Limb (tissue), 2 donors: ENCODE data around the gene ZDHHC17.
A peak's percentile ranks its signal among the peaks of the same experiment; 100 is the strongest.

ENCODE experiments used
- DNase-seq, 2 donors: peaks; one replicate each; pipeline ENCODE4 v3.0.0-alpha.2; 2016; ENCODE audit errors: extremely low spot score in 2 of 2

ZDHHC17 gene

DNA sequence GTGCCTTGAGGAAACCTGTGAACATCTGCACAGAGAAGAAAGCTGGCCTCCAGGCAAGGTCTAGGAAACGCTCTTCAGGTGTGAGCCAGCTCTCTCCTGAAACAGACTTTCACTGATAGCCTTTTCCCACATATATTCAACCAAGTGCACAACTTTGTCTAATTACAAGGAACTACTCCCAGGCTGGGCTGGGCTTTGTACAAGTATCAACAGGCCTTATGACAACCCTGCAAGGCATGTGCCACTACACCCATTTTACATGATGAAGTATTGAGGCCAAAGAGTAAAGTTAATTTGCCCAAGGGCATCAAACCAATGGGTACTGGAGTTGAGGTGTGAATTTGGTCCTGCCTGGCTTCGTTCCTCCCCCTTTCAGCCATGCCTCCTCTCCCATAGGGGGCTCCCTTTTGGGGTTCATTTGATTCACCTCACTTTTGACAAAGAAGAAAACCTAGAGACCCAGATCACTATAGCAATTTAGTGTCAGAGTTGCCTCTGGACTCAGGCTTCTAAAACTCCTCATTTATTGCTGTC is 112.8 kb downstream of the ZDHHC17 start:
- no peak for DNase-seq

DNA sequence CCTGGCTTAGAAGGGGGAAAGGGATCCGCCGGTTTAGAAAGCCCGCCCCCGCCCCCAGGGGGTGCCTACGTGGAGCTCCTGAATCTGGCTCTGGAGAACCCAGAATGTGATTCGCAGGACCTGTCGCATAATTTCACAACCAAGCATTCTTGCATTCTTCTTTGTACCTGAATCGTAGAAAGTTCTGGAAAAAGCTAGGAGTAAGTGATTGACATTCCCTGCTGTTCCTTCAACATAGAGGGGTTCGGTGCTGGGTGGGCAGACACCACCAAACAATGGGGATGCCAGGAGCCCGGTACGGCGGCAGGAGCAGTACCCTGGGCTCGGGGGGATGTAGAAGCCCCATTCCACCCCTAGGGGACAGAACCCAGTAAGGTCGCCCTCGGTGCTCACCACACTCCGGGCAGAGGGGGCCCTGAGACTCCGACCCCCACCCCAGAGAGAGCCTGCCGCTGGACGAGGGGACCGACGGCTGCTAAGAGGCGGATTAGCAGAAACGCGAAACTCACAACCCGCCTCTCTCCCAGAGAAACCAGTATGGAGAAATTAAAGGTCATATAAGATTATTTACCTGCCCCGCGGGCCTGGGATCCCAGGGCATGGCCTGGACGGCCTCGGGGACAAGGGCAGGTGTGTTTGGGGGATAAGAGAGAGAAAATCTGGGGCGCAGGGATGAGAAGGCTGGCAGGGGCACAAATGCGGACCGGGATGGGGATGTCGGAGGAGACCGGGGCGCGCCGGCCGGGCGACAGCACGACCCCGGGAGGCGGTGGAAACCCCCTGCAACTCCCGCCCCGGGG is 114.4 kb downstream of the ZDHHC17 start:
- DNase-seq: peak in 1 of 2 donors; percentile 77

DNA sequence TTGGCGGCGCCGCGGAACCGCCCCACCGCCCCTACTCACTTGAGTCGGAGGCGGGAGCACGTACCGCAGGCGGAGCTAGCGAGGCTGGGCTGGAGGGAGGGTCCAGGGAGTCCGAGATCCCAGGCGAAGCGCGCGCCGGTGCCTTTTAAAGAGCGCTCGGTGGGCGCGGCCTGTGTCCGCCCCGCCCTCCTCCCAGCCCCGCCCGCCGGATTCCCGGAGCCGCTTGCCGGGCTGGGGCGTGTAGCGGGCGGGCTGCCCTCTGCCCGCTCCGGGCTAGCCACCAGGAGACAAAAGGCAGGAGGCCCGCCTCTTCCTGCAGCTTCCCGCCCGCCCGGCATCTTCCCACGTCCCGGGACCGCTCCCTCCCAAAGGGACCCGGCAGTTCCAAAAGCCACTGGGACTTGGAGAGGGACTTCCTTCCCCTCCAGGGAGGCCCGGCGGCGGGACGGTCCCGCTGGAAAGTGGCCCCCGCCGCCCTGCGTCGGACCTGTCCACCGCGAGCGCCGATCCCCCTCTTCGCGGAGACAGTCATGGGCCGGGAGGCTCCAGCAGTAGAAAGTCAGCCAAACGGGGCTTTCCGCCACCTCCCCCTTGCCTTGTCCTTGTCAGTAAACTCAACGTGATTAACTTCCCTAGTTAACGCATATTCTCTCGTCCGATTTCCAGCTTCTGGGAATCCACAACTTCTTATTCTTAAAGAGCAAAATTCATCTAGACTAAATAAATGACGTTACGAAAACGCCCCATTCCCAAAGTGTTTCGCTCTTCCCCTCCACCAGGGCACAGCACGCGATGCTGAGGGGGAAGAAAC is 115.2 kb downstream of the ZDHHC17 start, which contains the start of gene CSRP2:
CSRP2 (minus strand) TSS at position 121 of the 811 bp plus-strand sequence. CDS start 12,759 bp downstream, outside the sequence.
- peak; percentile 91 to 95 for DNase-seq

DNA sequence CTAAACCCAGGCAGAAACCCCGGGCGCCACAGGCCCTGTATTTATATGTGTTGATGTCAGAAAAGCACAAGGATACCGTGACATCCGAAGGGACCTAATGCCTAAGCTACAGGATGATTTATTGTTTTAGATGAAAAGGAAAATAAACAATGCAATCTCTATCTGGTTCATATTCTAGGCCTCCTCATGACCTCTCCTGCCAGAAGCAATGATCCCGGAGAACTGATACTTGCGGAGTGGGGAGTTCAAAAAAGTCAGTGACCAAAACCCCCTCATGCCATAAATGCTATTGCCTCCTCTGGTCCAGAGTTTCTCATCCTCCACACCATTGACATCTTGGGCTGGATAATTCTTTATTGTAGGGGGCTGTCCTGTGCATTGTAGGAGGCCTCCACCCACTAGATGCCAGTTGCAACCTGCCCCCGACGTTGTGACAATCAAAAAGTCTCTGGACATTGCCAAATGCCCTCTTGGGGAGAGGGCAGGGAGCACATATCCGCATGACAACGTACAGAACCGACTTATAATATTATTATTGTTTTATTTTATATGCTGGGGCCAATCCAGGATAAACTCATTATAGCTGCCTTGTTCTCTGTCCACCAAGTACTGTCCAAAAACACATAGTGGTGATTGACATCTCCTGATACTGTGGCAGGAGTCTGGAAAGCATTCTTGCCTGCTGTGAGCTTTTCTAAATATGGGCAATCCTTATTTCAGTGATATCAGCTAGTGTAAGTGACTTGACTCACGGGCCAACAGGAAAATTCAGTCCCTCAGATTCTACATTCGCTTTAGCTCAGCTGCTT is 116.0 kb downstream of the ZDHHC17 start:
- DNase-seq: no peak

DNA sequence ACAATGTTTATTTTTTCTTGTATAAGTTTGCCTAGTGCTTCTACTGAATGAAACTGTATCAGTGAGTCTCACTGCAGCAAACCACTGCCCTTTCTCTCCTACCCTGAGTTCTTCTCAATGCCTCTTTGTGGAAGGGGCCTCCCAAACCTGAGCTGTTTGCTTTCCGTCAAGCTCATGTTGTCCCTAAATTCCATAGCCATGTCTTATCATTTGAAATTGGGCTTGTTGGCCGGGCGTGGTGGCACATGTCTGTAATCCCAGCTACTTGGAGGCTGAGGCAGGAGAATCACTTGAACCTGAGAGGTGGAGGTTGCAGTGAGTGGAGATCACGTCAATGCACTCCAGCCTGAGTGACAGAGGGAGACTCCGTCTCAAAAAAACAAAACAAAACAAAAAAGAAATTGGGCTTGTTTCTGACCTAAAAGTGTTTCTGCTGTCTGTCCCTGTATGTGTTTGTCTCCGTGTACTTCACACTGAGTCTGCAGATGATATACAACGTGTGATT is 116.7 kb downstream of the ZDHHC17 start:
- no peak for DNase-seq

DNA sequence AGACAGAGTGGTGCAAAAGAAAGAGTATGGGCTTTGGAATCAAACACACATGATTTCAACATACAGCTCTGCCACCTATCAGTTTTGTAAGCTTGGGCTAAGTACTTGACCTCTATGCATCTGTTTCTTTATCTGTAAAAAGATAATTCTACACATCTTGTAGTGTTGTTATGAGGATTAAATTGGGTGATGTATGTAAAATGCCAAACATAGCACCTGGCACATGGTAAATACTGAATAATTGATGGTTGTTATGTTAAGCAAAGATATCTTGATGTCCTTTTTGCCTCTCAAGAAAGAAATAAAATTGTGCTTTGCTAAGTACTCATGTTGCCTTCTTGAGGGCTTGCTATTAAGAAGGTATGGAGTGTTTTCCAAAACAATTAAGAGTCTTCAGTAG is 117.2 kb downstream of the ZDHHC17 start:
- DNase-seq: no peak

DNA sequence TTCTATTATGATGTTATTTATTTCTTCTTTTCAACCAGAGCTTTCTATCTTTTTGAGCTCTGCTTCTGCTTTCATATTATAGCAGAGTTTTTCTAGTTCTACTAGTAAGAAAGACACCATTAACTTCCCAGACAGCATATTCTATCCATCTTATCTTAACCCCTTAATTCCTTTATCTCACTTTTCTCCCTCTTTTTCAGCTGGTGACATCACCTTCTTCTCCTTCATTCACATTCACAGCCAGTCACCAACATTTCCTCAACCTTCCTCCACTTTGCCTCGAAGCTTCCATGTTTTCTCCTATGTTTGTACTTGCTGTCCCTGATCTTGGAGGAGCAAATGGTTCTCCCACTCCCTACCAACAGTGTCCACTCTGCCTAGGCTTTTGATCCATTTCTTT is 118.5 kb downstream of the ZDHHC17 start:
- DNase-seq: no peak

DNA sequence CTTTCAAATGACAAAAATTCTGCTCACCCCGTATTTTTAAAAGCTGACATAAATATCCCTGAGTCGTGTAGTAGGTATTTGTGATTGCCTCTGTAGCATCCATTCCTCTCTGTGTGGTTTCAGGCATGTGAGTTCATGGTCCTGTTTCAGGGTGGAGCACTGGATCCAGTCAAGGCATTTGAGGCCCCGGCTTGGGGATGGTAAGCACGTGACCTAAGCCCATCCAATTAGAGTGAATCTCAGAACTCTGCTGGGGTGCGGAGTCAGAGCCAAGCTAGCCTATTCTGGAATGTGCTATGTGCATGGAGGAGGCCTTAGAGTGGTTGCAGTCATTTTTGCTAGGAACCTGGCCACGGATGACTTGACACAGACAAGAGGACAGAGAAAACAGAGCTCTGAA is 119.2 kb downstream of the ZDHHC17 start:
- DNase-seq: no peak

DNA sequence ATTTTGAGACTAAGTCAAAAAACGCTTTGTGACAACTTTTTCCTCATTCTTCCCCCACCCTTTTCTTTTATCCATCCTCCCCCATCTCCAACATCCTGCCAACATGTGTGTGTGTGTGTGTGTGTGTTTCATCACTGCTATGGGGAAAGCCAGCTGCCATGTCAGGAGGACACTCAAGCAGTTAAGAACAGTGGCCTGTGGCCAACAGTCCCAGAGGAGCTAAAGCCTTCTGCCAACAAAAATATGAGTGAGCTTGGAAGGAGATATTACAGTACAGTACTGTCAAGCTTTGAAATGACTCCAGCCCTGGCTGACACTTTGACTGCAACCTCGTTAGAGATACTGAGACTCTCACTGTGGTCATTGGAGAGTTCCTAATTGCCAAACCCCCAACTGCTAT is 119.9 kb downstream of the ZDHHC17 start:
- no peak for DNase-seq

DNA sequence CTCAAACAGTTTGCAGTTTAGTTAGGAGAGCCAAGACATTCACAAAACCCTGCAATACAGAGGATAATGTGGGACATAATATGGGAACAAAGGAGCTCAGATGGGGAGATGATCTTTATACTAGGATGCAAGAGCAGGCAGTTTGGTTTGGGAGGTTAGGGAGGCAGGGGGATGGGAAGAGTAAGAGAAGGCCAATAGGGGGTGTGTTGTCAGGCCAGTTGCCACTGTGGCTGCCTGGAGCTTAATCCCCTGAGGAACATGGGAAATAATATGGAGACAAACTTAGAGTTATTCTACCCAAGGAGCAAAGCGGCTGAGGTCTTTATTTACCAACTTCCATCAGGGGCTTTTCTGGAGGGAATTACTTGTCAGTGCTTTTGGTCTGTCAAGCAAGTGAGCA is 124.9 kb downstream of the ZDHHC17 start:
- no peak for DNase-seq

DNA sequence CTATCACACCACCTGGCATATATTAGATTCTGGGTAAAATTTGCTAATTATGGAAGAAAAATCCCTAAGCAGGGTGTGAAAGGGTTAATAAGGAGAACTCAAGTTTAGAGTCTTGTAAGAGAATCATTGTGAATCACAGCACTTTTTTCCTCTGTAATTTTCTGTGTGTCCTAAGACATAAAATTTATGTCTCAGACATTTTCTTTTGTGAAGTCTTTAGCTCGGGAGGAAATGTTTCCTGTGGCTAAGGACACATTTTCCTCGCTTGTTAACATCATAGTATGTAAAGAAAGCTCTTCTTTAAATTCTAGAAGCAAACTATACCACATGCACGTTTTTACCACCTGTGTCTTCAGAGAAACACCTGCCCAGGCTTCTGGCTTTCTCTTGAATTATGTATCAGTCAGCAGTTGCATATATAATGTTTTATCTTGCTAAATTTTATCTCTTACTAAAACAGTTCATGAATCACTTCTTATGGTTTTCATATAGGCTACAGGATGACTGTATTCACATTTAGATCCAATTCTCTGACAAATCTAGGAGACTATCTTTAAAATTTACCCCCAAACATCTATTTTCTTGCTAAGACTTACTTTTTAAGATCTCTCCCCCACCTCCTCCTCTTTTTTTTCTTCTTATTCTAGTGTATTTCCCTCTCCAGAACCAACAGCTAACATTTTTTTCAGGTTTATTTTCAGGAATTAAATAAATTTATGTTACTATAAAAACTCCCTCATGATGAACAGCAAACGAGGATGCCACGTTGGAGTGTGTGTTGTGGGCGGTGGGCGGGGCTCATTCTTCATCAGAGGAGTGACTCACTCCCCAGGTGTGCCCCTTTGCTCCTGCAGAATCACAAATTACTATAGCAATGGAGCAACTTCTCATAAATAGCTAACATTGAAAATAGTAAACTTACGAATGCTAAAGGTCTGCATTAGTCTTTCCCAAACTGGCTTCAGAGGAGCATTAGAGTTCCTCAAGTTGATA is 126.5 kb downstream of the ZDHHC17 start:
- DNase-seq: no peak

DNA sequence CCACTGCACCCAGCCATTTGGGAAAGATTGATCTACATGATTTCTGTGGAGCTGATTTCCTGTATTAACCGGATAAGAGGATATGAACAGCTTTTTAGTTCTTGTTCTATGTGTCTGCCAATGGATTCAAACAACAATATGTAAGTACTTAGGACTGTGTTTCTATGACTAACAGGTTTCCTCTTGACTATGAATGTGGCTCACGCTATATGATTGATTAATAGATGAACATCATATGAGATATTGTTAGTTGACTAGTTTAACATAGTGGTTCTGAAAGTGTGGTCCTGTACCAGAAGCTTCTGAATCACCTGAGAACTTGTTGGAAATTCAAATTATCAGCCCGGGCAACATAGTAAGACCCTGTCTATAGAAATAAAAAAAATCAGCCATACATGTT is 127.7 kb downstream of the ZDHHC17 start:
- no peak for DNase-seq

DNA sequence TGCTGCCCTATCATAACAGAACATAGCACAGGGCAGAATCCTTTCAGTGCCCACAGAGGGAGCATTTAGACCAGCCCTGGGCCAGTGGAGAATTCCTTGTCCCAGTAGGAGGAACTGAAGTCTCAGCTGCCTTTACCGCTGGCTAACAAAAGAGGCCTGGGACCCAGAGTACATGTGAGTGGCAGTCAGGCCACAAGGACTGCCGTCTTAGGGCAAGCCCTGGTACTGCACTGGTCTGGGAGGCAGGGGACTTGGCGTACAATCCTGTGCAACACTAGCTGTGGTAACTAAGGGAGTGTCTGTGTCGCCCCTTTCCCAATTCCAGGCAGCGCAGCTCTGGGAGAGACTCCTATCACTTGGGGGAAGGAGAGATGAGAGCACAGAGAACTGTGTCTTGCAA is 131.9 kb downstream of the ZDHHC17 start:
- no peak for DNase-seq

DNA sequence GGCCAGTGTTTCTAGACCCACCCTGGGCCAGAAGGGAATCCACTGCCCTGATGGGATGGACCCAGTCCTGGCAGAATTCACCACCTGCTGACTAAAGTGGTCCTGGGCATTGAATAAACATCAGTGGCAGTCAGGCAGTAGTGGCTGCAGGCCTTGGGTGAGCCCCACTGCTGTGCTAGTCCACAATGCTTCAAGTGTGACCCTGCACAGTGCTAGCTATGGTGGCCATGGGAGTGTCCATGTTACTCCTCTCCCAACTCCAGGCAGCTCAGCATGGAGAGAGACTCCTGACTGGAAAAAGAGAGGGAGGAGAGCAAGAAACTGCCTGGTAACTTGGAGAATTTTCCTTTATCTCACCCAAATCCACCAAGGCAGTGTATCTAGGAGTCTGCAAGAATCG is 132.4 kb downstream of the ZDHHC17 start:
- DNase-seq: no peak

DNA sequence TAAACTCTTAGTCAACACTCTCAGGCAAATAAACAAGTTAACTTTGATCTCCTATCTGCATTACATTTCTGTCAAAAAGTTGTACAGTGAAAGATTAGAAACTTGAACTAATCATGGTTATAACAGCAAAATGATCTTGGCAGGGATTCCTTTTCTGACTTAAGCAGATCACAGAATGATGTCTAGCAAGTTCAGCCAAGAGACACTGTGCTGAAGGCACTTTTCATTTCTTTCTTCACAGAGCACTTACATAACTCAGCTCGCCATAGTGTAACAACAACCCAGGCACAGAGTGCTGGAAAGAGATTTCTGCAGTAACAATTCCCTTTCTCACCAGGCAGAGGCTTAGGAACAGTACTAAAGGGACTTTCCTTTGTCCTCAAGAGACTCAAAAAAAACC is 134.5 kb downstream of the ZDHHC17 start:
- DNase-seq: no peak

DNA sequence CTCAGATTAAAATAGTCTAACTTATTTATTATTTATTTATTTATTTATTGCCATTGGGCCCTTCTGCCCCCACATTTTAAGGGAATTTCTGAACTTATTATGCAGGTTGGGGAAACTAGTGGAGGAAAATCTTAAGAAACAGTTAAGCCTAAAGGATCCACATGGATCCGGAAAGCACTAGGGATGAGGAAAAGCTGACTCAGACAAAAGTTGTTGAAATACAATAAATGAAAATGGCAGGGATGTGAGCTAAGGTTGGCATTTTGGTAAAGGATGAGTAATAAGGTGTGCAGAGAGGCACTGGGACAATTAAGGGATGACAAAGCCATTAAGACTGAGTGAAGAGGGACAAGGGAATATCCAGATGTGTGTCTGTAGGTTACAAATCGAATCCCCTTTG is 135.6 kb downstream of the ZDHHC17 start:
- no peak for DNase-seq

DNA sequence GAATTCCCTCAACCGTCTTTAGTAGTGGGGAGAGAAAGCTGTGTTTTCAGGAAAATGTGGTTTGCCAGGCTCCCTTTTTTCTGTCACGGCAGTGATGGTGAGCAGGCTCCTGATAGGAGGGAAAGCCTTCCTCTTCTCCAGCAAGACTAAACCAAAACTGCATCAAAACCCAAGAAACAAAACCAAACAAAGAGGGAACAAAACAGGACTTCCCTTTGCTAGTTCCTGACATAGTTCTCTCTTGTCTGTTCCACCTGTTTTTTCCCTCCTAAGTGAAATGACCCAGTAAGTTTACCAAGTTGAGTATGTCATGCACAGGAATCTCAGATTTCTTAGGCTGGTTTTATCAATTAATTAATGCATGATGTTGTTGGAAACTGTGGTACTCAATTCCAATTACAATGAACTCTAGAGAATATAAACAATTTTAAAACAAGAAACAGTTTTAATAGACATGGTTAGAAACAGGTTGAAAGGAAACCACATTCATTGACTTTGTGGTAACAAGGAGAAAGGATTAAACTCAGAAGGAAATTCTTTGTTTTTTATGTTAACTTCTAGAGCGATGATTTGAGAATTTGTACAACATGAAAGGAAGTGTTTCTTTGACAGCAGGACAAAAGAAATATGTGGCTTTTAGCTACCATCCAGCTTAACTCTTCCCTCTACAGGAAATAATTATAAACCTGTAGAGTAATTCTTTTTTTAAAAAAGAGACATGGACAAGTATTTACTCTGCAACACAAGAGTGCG is 137.9 kb downstream of the ZDHHC17 start:
- no peak for DNase-seq
